GM23338 (cell line): Measurements from ENCODE around the gene RAD54L. TPM values are rescaled to one million over a fixed set of nuclear protein-coding genes. Genes with fewer than 3 reads are reported as not detected.

Experiments
- ATAC-seq: fragments of 200-7000 bp; cut with Tn5 transposase; 3 replicates; pipeline ENCODE4 v1.9.1; 2020
- DNase-seq: peaks from one replicate; pipeline ENCODE4 v3.0.0-alpha.2; 2015; ENCODE audit warnings: low spot score
- H2AFZ ChIP-seq: fragments of 200-600 bp; sonication (generic); 2 replicates; pipeline ENCODE4 v1.8.0; 2016; ENCODE audit warnings: antibody characterized with exemption, mild to moderate bottlenecking, moderate library complexity
- H3F3A ChIP-seq: fragments of 200-600 bp; sonication (generic); replicated peaks from 2 replicates; pipeline ENCODE4 v1.8.0; 2017; ENCODE audit warnings: antibody characterized with exemption, mixed run types, low read depth
- H3K27ac ChIP-seq: fragments of 200-600 bp; sonication (generic); 2 replicates; pipeline ENCODE4 v1.6.1; 2016; ENCODE audit warnings: low read depth
- H3K27me3 ChIP-seq: fragments of 200-600 bp; sonication (generic); 2 replicates; pipeline ENCODE4 v1.8.0; 2016; ENCODE audit warnings: mild to moderate bottlenecking, mixed run types, moderate library complexity; ENCODE audit not compliant: insufficient read depth
- H3K36me3 ChIP-seq: fragments of 200-600 bp; sonication (generic); 2 replicates; pipeline ENCODE4 v1.8.0; 2016; ENCODE audit warnings: mild to moderate bottlenecking; ENCODE audit not compliant: insufficient read depth
- H3K4me1 ChIP-seq: fragments of 200-600 bp; sonication (generic); 2 replicates; pipeline ENCODE4 v1.8.0; 2016; ENCODE audit warnings: mild to moderate bottlenecking, moderate library complexity; ENCODE audit not compliant: insufficient read depth
- H3K4me2 ChIP-seq: fragments of 200-600 bp; sonication (generic); 2 replicates; pipeline ENCODE4 v1.7.1; 2017; ENCODE audit warnings: mixed run types
- H3K4me3 ChIP-seq: fragments of 200-600 bp; sonication (generic); 2 replicates; pipeline ENCODE4 v1.6.1; 2016; ENCODE audit warnings: mixed run types
- H3K79me2 ChIP-seq: fragments of 200-600 bp; sonication (generic); replicated peaks from 2 replicates; pipeline ENCODE4 v1.8.0; 2017; ENCODE audit warnings: mild to moderate bottlenecking; ENCODE audit not compliant: insufficient read depth
- H3K9me2 ChIP-seq: fragments of 200-600 bp; sonication (generic); 2 replicates; pipeline ENCODE4 v1.8.0; 2017; ENCODE audit not compliant: insufficient read depth
- H4K20me1 ChIP-seq: fragments of 200-600 bp; sonication (generic); replicated peaks from 2 replicates; pipeline ENCODE4 v1.8.0; 2017; ENCODE audit warnings: mild to moderate bottlenecking; ENCODE audit not compliant: insufficient read depth
- H3K27ac Mint-ChIP-seq: 2 replicates; pipeline ENCODE4 v1.8.0; 2020; ENCODE audit warnings: inconsistent platforms, mild to moderate bottlenecking, moderate library complexity, mixed read lengths
- H3K27me3 Mint-ChIP-seq: 3 replicates; pipeline ENCODE4 v1.8.0; 2022; ENCODE audit warnings: low read depth, mild to moderate bottlenecking, moderate library complexity, mixed read lengths, inconsistent platforms; ENCODE audit not compliant: insufficient read depth, poor library complexity
- H3K36me3 Mint-ChIP-seq: 3 replicates; pipeline ENCODE4 v1.8.0; 2021; ENCODE audit warnings: low read depth, mild to moderate bottlenecking, inconsistent platforms, moderate library complexity, mixed read lengths
- H3K4me1 Mint-ChIP-seq: 3 replicates; pipeline ENCODE4 v1.8.0; 2020; ENCODE audit warnings: mild to moderate bottlenecking, inconsistent platforms, mixed read lengths
- H3K4me3 Mint-ChIP-seq: 3 replicates; pipeline ENCODE4 v1.8.0; 2021; ENCODE audit warnings: moderate library complexity, mild to moderate bottlenecking, inconsistent platforms, mixed read lengths
- H3K9me3 Mint-ChIP-seq: 3 replicates; pipeline ENCODE4 v1.8.0; 2020; ENCODE audit warnings: moderate library complexity, mild to moderate bottlenecking, inconsistent platforms, mixed read lengths
- CREB1 ChIP-seq: fragments of 250-450 bp; sonication (Bioruptor Pico); IDR thresholded peaks from 2 replicates; pipeline ENCODE4 v1.5.0; 2020; ENCODE audit warnings: low read depth, mild to moderate bottlenecking, moderate library complexity
- EZH2phosphoT487 ChIP-seq: fragments of 200-600 bp; sonication (generic); IDR thresholded peaks from one replicate; pipeline ENCODE4 v1.8.1; 2018; ENCODE audit warnings: antibody characterized with exemption; ENCODE audit not compliant: unreplicated experiment
- JUNB ChIP-seq: IDR thresholded peaks from one replicate; pipeline ENCODE4 v1.6.1; 2016; ENCODE audit warnings: antibody characterized with exemption; ENCODE audit not compliant: unreplicated experiment
- NANOG ChIP-seq: IDR thresholded peaks from 2 replicates; pipeline ENCODE4 v1.6.1; 2016; ENCODE audit warnings: antibody characterized with exemption, borderline replicate concordance
- POLR2AphosphoS5 ChIP-seq: IDR thresholded peaks from 2 replicates; pipeline ENCODE4 v1.6.1; 2016; ENCODE audit warnings: antibody characterized with exemption, low read depth
- ZNF114 ChIP-seq: fragments of 250-450 bp; sonication (Bioruptor Pico); IDR thresholded peaks from 2 replicates; pipeline ENCODE4 v1.5.0; 2020; ENCODE audit warnings: mild to moderate bottlenecking, moderate library complexity
- polyA plus RNA-seq: library from polyadenylated mRNA; unstranded; fragments of >200 nt; fragmentation: Nextera tagmentation; extraction: Ambion mirVana; gene quantifications from 2 replicates; pipeline ENCODE4 v1.2.1, GENCODE V29; 2016
- total RNA-seq: library from RNA; depleted of rRNA; stranded (reverse); fragments of >200 nt; shearing (Covaris generic); gene quantifications from 2 replicates; pipeline ENCODE4 v1.2.3, GENCODE V29; 2014
- TF ChIP-seq, protein P1 (sequence below): fragments of 250-450 bp; sonication (Bioruptor Pico); IDR thresholded peaks from 2 replicates; pipeline ENCODE4 v1.5.0; 2020; ENCODE audit warnings: mild to moderate bottlenecking, moderate library complexity
- TF ChIP-seq, protein P2 (sequence below): IDR thresholded peaks from one replicate; pipeline ENCODE4 v1.6.1; 2018; ENCODE audit warnings: antibody characterized with exemption; ENCODE audit not compliant: unreplicated experiment
- TF ChIP-seq, protein P3 (sequence below), 2 experiments: fragments of 200-600 bp in 1 of 2; sonication (generic) in 1 of 2; conservative IDR thresholded peaks; 2 replicates each; pipeline versions ENCODE4 v1.5.1 to v1.6.1; 2016 to 2017; ENCODE audit warnings: antibody characterized with exemption in 2 of 2, low read depth in 2 of 2, mild to moderate bottlenecking in 2 of 2, moderate library complexity in 1 of 2

Gene RAD54L
- total and polyA plus RNA-seq, 2 experiments from 2014 or later: 26.4 to 48.1 TPM

DNA sequence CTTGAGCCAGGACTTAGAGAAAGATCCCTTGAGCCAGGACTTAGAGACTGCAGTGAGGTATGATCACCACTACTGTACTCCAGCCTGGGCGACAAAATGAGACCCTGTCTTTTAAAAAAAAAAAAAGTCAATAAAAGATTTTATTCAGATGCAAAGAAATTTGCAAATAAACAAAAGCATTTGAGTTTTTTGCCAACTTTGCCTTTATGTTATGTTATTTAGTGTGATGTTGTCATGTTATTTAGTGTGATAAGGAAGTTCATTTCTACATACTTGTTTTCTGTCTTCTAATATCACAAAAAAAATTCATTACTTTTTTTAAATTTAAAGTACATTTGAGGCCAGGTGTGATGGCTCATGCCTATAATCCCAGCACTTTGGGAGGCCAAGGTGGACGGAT is 9.0 kb downstream of the RAD54L start:
- H3F3A ChIP-seq: no peaks in the 10 kb centered on the region; the same call in 1 of the 2 replicates
- peaks cover 41% of the 10 kb centered on the region for H3K36me3 ChIP-seq
- H3K27ac Mint-ChIP-seq: no peak overlapping the region
- no peak overlapping the region for H2AFZ ChIP-seq
- no peaks in the 10 kb centered on the region for H3K9me3 Mint-ChIP-seq
- peaks cover 26% of the 10 kb centered on the region for H4K20me1 ChIP-seq
- peaks cover 6% of the 10 kb centered on the region for H3K79me2 ChIP-seq
- DNase-seq (no peak), ATAC-seq (no peak)
- TF ChIP-seq, protein P1, sequence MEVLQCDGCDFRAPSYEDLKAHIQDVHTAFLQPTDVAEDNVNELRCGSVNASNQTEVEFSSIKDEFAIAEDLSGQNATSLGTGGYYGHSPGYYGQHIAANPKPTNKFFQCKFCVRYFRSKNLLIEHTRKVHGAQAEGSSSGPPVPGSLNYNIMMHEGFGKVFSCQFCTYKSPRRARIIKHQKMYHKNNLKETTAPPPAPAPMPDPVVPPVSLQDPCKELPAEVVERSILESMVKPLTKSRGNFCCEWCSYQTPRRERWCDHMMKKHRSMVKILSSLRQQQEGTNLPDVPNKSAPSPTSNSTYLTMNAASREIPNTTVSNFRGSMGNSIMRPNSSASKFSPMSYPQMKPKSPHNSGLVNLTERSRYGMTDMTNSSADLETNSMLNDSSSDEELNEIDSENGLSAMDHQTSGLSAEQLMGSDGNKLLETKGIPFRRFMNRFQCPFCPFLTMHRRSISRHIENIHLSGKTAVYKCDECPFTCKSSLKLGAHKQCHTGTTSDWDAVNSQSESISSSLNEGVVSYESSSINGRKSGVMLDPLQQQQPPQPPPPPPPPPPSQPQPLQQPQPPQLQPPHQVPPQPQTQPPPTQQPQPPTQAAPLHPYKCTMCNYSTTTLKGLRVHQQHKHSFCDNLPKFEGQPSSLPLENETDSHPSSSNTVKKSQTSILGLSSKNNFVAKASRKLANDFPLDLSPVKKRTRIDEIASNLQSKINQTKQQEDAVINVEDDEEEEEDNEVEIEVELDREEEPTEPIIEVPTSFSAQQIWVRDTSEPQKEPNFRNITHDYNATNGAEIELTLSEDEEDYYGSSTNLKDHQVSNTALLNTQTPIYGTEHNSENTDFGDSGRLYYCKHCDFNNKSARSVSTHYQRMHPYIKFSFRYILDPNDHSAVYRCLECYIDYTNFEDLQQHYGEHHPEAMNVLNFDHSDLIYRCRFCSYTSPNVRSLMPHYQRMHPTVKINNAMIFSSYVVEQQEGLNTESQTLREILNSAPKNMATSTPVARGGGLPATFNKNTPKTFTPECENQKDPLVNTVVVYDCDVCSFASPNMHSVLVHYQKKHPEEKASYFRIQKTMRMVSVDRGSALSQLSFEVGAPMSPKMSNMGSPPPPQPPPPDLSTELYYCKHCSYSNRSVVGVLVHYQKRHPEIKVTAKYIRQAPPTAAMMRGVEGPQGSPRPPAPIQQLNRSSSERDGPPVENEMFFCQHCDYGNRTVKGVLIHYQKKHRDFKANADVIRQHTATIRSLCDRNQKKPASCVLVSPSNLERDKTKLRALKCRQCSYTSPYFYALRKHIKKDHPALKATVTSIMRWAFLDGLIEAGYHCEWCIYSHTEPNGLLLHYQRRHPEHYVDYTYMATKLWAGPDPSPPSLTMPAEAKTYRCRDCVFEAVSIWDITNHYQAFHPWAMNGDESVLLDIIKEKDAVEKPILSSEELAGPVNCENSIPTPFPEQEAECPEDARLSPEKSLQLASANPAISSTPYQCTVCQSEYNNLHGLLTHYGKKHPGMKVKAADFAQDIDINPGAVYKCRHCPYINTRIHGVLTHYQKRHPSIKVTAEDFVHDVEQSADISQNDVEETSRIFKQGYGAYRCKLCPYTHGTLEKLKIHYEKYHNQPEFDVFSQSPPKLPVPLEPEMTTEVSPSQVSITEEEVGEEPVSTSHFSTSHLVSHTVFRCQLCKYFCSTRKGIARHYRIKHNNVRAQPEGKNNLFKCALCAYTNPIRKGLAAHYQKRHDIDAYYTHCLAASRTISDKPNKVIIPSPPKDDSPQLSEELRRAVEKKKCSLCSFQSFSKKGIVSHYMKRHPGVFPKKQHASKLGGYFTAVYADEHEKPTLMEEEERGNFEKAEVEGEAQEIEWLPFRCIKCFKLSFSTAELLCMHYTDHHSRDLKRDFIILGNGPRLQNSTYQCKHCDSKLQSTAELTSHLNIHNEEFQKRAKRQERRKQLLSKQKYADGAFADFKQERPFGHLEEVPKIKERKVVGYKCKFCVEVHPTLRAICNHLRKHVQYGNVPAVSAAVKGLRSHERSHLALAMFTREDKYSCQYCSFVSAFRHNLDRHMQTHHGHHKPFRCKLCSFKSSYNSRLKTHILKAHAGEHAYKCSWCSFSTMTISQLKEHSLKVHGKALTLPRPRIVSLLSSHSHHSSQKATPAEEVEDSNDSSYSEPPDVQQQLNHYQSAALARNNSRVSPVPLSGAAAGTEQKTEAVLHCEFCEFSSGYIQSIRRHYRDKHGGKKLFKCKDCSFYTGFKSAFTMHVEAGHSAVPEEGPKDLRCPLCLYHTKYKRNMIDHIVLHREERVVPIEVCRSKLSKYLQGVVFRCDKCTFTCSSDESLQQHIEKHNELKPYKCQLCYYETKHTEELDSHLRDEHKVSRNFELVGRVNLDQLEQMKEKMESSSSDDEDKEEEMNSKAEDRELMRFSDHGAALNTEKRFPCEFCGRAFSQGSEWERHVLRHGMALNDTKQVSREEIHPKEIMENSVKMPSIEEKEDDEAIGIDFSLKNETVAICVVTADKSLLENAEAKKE: no peak
- TF ChIP-seq POLR2AphosphoS5 (no peak), NANOG (no peak), EZH2phosphoT487 (no peak), CREB1 (CRISPR knock-in tag) (no peak), ZNF114 (CRISPR knock-in tag) (no peak), JUNB (no peak)
- TF ChIP-seq, protein P2, sequence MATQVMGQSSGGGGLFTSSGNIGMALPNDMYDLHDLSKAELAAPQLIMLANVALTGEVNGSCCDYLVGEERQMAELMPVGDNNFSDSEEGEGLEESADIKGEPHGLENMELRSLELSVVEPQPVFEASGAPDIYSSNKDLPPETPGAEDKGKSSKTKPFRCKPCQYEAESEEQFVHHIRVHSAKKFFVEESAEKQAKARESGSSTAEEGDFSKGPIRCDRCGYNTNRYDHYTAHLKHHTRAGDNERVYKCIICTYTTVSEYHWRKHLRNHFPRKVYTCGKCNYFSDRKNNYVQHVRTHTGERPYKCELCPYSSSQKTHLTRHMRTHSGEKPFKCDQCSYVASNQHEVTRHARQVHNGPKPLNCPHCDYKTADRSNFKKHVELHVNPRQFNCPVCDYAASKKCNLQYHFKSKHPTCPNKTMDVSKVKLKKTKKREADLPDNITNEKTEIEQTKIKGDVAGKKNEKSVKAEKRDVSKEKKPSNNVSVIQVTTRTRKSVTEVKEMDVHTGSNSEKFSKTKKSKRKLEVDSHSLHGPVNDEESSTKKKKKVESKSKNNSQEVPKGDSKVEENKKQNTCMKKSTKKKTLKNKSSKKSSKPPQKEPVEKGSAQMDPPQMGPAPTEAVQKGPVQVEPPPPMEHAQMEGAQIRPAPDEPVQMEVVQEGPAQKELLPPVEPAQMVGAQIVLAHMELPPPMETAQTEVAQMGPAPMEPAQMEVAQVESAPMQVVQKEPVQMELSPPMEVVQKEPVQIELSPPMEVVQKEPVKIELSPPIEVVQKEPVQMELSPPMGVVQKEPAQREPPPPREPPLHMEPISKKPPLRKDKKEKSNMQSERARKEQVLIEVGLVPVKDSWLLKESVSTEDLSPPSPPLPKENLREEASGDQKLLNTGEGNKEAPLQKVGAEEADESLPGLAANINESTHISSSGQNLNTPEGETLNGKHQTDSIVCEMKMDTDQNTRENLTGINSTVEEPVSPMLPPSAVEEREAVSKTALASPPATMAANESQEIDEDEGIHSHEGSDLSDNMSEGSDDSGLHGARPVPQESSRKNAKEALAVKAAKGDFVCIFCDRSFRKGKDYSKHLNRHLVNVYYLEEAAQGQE: no peak
- TF ChIP-seq, protein P3, sequence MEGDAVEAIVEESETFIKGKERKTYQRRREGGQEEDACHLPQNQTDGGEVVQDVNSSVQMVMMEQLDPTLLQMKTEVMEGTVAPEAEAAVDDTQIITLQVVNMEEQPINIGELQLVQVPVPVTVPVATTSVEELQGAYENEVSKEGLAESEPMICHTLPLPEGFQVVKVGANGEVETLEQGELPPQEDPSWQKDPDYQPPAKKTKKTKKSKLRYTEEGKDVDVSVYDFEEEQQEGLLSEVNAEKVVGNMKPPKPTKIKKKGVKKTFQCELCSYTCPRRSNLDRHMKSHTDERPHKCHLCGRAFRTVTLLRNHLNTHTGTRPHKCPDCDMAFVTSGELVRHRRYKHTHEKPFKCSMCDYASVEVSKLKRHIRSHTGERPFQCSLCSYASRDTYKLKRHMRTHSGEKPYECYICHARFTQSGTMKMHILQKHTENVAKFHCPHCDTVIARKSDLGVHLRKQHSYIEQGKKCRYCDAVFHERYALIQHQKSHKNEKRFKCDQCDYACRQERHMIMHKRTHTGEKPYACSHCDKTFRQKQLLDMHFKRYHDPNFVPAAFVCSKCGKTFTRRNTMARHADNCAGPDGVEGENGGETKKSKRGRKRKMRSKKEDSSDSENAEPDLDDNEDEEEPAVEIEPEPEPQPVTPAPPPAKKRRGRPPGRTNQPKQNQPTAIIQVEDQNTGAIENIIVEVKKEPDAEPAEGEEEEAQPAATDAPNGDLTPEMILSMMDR (conservative IDR thresholded peaks at IDR 0.05; ENCODE audit: low read depth in 2 of 2): no peak
- no peak overlapping the region for H3K4me2 ChIP-seq
- H3K27ac ChIP-seq: no peak overlapping the region
- H3K36me3 Mint-ChIP-seq: peaks cover 74% of the 10 kb centered on the region
- no peaks in the 10 kb centered on the region for H3K4me1 Mint-ChIP-seq
- H3K4me3 Mint-ChIP-seq: no peak overlapping the region
- no peak overlapping the region for H3K4me3 ChIP-seq
- no peaks in the 10 kb centered on the region for H3K27me3 ChIP-seq
- H3K4me1 ChIP-seq: no peaks in the 10 kb centered on the region
- peaks cover 3% of the 10 kb centered on the region for H3K27me3 Mint-ChIP-seq
- H3K9me2 ChIP-seq: no peaks in the 10 kb centered on the region
